GM21576 (cell line): ENCODE data around the gene TIAM1.
A peak's percentile ranks its signal among the peaks of the same experiment; 100 is the strongest.

ENCODE experiments used
- ATAC-seq: cut with Tn5 transposase; IDR thresholded peaks from one replicate; pipeline ENCODE4 v1.9.1; 2021; ENCODE audit warnings: mild to moderate bottlenecking, moderate library complexity; ENCODE audit not compliant: unreplicated experiment

TIAM1 gene

GRCh38 chr21:31335957-31336738 is 7.9 kb downstream of the TIAM1 start:
- ATAC-seq = no peak

GRCh38 chr21:31334648-31335121 is 9.4 kb downstream of the TIAM1 start:
- ATAC-seq = no peak

DNA sequence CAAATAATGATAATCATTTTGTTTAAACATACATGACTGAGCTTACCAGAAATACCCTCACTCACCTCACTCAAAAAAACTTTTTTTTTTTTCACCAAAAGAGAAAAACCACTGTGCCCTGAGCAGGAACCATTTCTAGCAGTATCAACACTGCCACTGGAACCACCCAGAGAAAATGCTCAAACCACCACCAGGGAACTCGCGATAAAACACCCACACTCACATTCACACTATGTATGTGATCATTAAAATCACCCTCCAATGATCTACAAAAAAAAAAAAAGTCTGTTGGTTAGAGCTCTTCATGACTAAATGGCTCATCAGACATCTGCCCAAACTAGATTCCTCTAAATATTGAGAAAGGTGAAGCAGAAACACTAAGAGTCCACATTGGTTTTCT is 11.5 kb downstream of the TIAM1 start:
- no peak for ATAC-seq

DNA sequence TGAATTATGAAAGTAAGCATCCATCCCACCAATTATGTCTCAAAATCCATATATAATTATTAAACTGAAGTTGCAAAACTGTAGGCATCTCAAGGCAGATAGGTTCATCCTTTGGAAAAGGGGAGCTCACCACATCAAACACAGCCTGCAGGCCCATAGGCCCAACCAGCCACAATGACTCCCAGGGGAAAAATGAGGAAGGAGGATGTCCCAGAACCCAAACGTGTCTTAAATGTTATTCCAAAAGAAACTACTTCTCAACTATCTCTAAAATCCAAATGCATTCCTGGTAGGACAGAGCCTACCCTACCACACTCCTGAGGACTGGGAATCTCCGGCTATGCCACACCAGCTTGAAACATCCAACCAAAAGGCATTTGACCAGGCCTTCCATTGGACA is 12.8 kb downstream of the TIAM1 start:
- no peak for ATAC-seq

DNA sequence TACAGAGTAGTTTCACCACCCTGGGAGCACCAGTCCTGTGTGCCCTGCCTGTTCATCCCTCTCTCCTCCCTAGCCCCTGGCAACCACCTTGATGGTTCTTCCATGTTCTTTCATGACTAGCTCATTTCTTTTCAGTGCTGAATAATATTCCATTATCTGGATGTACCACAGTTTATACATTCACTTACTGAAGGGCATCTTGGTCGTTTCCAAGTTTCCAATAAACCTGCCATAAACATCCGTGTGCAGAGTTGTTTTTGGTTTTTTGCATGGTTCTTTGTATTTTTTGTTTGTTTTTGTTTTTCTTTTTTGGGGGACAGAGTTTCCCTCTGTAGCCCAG is 13.9 kb downstream of the TIAM1 start:
- ATAC-seq = no peak

DNA sequence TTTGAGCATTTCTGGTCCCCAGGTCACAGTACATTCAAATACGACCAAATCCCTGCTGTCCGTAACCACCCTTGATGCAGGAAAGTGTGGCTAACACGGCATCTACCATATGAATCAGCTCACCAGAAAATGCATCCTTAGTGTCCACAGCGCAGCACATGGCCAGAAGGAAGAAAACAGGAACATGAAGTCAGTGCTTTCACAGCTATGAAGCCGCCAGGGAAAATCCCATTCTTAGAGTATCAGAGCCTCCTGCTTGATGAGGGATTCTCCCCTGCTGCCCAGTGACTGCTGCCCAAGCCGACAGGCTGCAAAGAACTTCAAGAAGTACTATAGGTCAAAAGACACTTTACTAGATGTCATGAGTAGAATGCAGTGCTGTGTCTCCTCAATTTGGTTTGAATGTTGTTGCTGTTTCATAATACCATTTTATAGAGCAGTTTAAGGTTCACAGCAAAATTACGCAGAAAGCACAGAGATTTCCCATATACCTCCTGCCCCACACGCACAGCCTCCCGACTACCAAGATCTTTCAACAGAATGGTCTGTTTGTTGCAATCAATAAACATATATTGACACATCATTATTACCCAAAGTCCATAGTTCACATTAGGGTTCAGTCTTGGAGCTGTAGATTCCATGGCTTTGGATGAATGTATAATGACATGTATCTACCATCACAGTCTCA is 14.5 kb downstream of the TIAM1 start:
- no peak for ATAC-seq

DNA sequence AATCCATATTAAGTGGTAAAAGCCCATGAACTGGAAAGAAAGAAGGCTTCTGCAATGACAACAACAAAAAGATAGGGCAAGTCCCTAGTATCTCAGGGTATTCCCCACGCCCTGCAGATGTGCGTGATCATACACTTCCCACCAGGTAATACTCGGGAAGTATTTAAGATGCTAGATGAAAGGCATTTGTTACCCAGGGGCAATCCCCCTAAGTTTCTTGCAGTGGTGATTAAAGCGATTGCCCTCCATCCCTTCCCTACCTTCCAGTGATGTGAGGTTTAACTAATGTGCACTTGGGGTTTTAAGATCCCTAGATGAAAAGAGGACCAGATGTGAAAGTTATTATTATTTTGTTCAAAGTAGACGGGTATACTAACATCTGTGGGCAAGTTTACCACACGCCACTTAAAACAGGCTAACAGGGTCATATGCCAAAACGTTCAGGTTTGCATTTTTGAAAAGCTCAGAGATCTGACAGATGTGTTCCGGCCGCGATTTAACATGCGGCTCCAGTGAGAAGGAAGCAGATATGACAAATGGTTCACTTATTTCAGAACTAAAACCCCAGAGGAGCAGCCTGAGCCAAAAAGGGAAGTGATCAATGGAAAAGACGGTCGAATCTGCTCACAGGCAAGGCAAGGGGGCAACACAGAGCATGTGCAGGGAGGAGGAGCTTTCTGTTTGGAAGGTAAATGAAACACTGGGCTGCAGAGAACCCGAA is 17.4 kb downstream of the TIAM1 start:
- ATAC-seq = peak; percentile 98

- ATAC-seq = no peak
Measured at GRCh38 chr21:31318971-31319370, 25.1 kb downstream of the TIAM1 start.

GRCh38 chr21:31317688-31318087 is 26.4 kb downstream of the TIAM1 start:
- no peak for ATAC-seq

GRCh38 chr21:31316488-31317169 is 27.4 kb downstream of the TIAM1 start:
- ATAC-seq = no peak

GRCh38 chr21:31316072-31316471 is 28.0 kb downstream of the TIAM1 start:
- ATAC-seq = no peak

DNA sequence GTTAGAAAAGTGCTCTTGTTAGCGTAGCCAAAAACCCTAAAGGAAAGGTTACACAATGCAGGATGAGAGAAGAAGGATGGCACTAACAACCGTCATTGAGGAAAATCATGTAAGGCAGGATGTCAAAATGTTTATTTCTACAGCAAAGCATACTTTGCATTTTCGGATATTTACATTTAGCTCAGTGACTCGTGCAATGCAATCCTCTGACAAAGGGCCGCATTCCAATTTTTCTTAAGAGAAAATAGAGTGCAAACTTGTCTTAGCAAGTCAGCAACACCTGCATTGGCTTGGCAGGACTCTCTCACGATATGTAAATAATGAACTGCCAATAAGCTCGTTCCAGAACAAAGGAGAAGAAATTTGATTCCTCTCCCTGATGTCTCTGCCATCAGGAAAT is 33.3 kb downstream of the TIAM1 start:
- no peak for ATAC-seq

DNA sequence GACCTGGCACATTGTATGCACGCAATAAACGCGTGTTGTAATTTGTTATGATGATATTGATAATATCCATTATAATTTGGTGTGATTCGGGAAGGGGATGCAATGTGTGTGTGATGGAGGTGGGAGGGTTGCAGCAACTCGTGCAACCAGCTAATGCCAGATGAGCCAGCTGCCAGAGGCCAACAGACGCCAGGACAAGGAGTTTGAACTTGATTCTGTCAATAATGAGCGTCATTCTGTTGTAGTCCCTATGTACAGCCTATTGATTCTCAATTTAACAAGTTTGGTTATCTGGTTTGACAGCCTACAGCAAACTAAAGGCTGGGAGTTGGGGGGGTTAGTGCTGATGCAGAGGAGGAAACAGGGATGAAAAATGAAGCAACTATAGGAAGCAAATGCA is 35.5 kb downstream of the TIAM1 start:
- ATAC-seq = no peak

DNA sequence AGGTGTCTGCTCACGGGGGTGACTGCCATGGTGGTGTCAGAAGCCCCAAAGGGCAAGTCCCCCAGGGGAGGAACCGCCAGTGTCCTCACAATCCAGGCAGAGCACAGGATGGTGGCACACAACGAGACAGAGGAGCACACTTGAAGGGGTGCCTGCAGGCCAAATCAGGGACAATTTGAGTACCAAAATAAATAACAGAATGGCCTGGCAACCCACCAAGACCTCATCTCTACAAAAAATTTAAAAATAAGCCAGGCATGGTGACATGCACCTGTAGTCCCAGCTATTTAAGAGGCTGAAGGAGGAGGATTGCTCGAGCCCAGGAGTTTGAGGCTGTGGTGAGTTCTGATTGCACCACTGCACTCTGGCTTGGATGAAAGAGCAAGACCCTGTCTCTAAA is 38.2 kb downstream of the TIAM1 start:
- ATAC-seq = no peak

DNA sequence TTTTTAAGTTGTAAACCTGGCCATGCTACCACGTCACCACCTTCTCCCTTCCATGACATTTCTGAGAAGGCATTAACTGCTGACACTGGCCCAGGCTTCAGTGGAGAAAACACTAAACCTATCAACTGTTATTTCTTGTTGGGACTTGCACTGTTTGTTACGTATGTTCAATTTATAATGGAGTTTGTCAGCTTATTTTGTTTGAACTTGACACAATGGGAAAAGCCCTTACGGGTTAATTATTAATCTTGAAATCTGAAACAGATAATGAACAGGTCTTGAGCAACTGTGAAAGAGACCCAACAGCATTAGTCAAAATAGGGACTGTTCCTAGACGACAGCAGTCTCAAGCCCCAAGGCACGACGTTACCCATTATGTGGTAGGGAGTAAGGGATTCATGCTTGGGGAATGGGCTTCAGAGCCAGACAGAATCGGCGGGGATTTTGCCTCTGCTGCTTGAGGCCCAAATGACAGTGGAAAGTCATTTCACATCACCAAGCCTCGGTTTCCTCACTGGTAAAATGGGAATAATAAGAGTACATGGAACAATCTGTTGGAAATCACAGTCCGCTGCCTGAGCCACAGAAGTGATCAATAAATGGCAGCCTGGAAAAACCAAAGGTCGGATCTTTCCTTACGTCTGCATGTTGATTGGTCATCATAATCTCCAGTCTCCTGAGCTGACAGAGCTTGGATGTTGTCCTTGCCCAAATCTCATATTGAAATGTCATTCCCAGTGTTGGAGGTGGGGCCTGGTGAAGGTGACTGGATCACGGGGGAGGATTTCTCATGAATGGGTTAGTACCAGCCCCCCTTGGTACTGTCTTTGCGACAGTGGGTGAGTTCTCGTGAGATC is 44.5 kb downstream of the TIAM1 start:
- ATAC-seq = no peak

DNA sequence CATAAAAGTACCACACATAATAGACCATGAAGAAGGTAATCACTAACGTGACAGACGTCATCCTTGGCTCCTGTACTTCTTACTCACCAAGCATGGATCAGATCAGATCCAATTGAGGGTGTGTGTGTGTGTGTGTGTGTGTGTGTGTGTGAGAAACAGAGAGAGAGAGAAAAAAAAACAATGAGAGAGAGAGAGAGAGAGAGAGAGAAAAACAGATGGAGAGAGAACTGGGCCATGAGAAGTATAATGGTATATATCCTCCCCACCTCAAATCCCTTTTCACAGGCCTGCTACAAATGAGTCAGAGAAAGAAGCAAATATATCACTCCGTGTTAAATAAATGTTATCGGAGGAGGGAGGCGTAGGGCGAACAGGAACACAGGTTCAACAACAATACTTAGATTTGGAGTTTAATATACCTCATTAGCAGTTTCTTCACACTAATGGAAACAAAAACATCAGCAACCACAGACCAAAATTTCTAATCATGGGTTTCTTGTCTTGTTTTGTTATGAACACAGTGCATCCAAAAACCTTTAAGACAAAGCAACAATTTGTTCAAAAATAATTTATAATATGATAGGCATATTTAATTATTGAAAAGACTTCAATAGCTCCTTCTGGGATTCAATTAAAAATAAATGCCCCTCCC is 45.3 kb downstream of the TIAM1 start:
- ATAC-seq = no peak

GRCh38 chr21:31297806-31298205 is 46.3 kb downstream of the TIAM1 start:
- no peak for ATAC-seq

DNA sequence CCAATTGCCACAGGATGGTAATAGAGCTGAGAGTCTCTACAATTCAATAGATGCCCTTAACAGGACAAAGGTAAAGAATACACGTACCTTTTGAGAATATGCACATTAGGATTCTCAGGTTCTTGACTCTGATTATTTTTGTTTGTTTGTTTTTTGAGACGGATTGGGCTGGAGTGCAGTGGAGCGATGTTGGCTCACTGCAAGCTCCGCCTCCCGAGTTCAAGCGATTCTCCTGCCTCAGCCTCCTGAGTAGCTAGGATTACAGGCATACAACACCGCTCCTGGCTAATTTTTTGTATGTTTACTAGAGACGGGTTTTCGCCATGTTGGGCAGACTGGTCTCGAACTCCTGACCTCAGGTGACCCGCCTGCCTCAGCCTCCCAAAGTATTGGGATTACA is 48.4 kb downstream of the TIAM1 start:
- ATAC-seq = no peak

- ATAC-seq = no peak
Measured at GRCh38 chr21:31294691-31295090, 49.4 kb downstream of the TIAM1 start.

DNA sequence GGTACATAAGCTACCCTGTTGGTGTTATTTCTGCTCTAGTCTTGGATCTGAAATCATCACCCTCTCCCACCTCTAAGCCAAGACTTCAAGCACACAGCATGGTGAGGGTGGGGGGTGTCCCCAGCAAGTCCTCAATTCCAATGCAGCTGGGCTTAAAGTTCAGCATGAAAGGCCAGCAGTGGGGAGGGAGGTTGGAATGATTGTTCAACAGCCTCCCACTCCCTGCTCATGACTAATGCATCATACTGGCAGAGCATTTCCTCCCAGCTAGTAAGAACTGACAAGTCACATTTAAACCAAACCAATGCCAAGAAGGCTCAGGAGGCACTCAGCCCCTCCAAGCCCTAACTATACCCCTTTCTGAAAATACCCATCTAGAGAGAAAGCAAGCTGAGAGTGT is 50.1 kb downstream of the TIAM1 start:
- no peak for ATAC-seq
